Renal cortical epithelial cell (primary cell): Measurements from ENCODE around the gene SCLY. TPM values are rescaled to one million over a fixed set of nuclear protein-coding genes. Genes with fewer than 3 reads are reported as not detected.

ENCODE experiments used
- DNase-seq: peaks from one replicate; pipeline ENCODE4 v3.0.0-alpha.2; 2011; ENCODE audit warnings: low read depth
- total RNA-seq: library from RNA; depleted of rRNA; stranded (reverse); fragments of >200 nt; gene quantifications from 2 replicates; pipeline ENCODE4 v1.2.3, GENCODE V29; 2014

Gene SCLY
- total RNA-seq, 1 donor from 2014 or later, result 18.6 TPM

- peak; percentile 13 for DNase-seq
Measured at GRCh38 chr2:238127165-238128060, 66.6 kb downstream of the SCLY start.

- no peak for DNase-seq
Measured at GRCh38 chr2:238128061-238128440, 67.2 kb downstream of the SCLY start.

GRCh38 chr2:238128534-238129001, 67.8 kb downstream of the SCLY start:
- no peak for DNase-seq

- no peak for DNase-seq
Measured at GRCh38 chr2:238129166-238130010, 68.6 kb downstream of the SCLY start.

- no peak for DNase-seq
Measured at GRCh38 chr2:238130111-238130695, 69.4 kb downstream of the SCLY start.

GRCh38 chr2:238130696-238131628, 70.2 kb downstream of the SCLY start:
- DNase-seq, result no peak

- no peak for DNase-seq
Measured at GRCh38 chr2:238131761-238132462, 71.1 kb downstream of the SCLY start.

GRCh38 chr2:238132463-238133450, 72.0 kb downstream of the SCLY start:
- no peak for DNase-seq

GRCh38 chr2:238133499-238134392, 72.9 kb downstream of the SCLY start:
- no peak for DNase-seq

- no peak for DNase-seq
Measured at GRCh38 chr2:238134393-238134785, 73.6 kb downstream of the SCLY start.

GRCh38 chr2:238135601-238136150, 74.9 kb downstream of the SCLY start:
- DNase-seq, result no peak

- DNase-seq, result peak; percentile 71
Measured at GRCh38 chr2:238136820-238137537, 76.2 kb downstream of the SCLY start.

GRCh38 chr2:238137885-238138284, 77.1 kb downstream of the SCLY start:
- DNase-seq, result no peak

- no peak for DNase-seq
Measured at GRCh38 chr2:238138331-238139195, 77.8 kb downstream of the SCLY start, which contains the start of gene KLHL30. Gene KLHL30, plus strand, starts transcription at chr2:238138668. Its CDS starts 2,087 bp downstream, at chr2:238140755.

- no peak for DNase-seq
Measured at GRCh38 chr2:238139196-238140039, 78.6 kb downstream of the SCLY start.
